ENCODE results near the gene INSRR. TPM values are rescaled to one million over a fixed set of nuclear protein-coding genes. Genes with fewer than 3 reads are reported as not detected.

Gene INSRR
- total and polyA plus RNA-seq, 9 donors: 0.02 to 0.15 TPM; not detected in 7

DNA sequence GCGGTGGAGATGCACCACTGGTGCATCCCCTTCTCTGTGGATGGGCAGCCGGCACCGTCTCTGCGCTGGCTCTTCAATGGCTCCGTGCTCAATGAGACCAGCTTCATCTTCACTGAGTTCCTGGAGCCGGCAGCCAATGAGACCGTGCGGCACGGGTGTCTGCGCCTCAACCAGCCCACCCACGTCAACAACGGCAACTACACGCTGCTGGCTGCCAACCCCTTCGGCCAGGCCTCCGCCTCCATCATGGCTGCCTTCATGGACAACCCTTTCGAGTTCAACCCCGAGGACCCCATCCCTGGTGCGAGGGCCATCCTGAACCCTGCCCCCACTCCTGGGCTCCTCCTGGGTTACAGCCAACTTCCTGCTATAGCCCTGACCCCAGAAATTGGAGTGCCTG, 14.7 kb upstream of the INSRR start:
- H3K4me3 ChIP-seq: no peak overlapping the region
- H3K9me3 ChIP-seq: no peaks in the 10 kb centered on the region
- H3K27me3 ChIP-seq: no peaks in the 10 kb centered on the region
- TF ChIP-seq, protein P1, sequence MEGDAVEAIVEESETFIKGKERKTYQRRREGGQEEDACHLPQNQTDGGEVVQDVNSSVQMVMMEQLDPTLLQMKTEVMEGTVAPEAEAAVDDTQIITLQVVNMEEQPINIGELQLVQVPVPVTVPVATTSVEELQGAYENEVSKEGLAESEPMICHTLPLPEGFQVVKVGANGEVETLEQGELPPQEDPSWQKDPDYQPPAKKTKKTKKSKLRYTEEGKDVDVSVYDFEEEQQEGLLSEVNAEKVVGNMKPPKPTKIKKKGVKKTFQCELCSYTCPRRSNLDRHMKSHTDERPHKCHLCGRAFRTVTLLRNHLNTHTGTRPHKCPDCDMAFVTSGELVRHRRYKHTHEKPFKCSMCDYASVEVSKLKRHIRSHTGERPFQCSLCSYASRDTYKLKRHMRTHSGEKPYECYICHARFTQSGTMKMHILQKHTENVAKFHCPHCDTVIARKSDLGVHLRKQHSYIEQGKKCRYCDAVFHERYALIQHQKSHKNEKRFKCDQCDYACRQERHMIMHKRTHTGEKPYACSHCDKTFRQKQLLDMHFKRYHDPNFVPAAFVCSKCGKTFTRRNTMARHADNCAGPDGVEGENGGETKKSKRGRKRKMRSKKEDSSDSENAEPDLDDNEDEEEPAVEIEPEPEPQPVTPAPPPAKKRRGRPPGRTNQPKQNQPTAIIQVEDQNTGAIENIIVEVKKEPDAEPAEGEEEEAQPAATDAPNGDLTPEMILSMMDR (IDR thresholded peaks at IDR 0.05): no peak
- TF ChIP-seq POLR2A (IDR thresholded peaks at IDR 0.05): no peak
- TF ChIP-seq EP300 (IDR thresholded peaks at IDR 0.05): no peak
- DNase-seq: no peak
- H3K27ac ChIP-seq: no peak overlapping the region
- H3K4me1 ChIP-seq (ENCODE audit: insufficient read depth): peaks cover 4% of the 10 kb centered on the region
- H3K36me3 ChIP-seq: no peaks in the 10 kb centered on the region
- WGBS, 3 donors: 66 to 86% (median 83%) methylated on average over 13 to 18 of the region's 18 CpGs
- intact Hi-C loops (cut with DNase I): no loop called here

DNA sequence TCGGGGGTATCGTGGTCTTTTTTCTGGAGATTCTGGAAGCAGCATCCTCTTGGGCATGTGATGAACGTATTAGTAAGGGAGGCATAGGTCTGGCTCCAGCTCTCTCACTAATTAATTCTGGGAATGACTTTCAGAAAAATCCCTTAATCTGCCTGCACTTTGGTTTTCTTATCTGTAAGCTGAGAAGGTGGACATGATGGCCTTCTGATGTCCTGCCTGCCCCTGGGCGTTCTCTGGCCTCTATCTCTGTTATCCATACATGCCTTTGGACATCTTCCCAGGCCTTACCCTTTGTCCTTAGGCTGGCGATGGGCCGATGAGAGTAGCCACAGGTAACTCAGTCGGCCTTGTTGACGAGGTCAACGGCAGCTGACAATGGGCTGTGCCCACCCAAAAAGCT, 10.5 kb upstream of the INSRR start:
- DNase-seq: no peak
- TF ChIP-seq EP300 (IDR thresholded peaks at IDR 0.05) (no peak), POLR2A (IDR thresholded peaks at IDR 0.05) (no peak)
- TF ChIP-seq, protein P1 (IDR thresholded peaks at IDR 0.05): no peak
- H3K4me3 ChIP-seq: no peak overlapping the region
- H3K36me3 ChIP-seq: no peaks in the 10 kb centered on the region
- intact Hi-C loops (cut with DNase I): loop anchor here in 1 of 4 donors (10.0 kb wide), 1 partner anchor 175 kb away; no protein-coding TSS in a partner anchor
- peaks cover 4% of the 10 kb centered on the region for H3K4me1 ChIP-seq (ENCODE audit: insufficient read depth)
- no peak overlapping the region for H3K27ac ChIP-seq
- WGBS, 3 donors: 90 to 91% (median 90%) methylated on average over 9 of the region's 9 CpGs
- H3K9me3 ChIP-seq: no peaks in the 10 kb centered on the region
- H3K27me3 ChIP-seq: no peaks in the 10 kb centered on the region

DNA sequence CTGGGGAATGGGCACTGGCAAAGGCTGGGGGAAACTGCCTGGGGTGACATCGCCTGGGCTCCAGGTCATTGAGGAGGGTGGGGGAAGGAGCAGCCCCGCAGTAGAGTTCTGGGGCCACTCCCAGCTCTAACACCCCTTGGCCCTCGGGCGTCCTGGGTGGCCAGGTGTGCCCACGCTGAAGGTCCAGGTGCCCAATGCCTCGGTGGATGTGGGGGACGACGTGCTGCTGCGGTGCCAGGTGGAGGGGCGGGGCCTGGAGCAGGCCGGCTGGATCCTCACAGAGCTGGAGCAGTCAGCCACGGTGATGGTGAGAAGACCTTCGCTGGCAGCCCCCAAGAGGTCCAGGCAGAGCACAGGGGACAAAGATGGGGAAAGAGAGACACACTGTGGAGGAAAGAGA, 9.4 kb upstream of the INSRR start:
- intact Hi-C loops (cut with DNase I): loop anchor here in 1 of 4 donors (10.0 kb wide), 1 partner anchor 174 kb away; no protein-coding TSS in a partner anchor
- DNase-seq: no peak
- no peaks in the 10 kb centered on the region for H3K36me3 ChIP-seq
- H3K4me1 ChIP-seq (ENCODE audit: insufficient read depth): peaks cover 2% of the 10 kb centered on the region
- no peaks in the 10 kb centered on the region for H3K9me3 ChIP-seq
- no peak overlapping the region for H3K4me3 ChIP-seq
- 63 to 75% (median 67%) methylated on average over 13 of the region's 13 CpGs for WGBS, 3 donors
- TF ChIP-seq POLR2A (IDR thresholded peaks at IDR 0.05): no peak
- no peak for TF ChIP-seq EP300 (IDR thresholded peaks at IDR 0.05)
- TF ChIP-seq, protein P1 (IDR thresholded peaks at IDR 0.05): no peak
- H3K27ac ChIP-seq: no peak overlapping the region
- H3K27me3 ChIP-seq: no peaks in the 10 kb centered on the region

DNA sequence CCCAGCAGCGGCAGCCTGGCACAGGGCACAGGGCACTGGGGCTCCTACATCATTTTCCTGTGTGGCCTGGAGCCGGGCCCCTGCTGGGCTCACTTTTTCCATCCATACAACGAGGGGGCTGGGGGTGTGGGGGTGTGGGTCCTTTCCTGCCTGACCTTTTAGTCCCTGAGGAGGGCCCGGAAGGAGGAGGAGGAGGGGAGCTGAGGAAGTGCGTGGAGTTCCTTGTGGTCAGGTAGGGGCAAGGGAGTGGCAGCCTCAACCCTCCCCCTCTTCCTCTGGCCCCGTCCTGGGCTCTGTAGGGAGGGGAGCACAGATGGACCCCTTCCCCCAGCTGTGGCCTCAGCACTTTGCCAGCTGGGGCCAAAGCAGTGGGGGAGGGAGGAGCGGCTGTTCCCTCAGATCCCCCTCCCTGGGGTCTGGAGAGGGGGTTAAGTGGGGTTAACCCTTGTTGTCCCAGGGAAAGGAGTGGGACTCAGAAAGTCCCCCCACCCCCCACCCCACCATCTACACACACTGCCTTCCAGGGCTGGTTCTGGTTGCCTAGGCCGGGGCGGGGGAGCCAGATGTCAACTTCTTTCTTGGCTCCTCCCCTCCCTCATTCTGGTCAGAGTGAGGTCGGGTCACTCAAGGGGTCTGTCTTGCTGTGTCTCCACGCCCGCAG, 7.5 kb upstream of the INSRR start:
- no peak overlapping the region for H3K4me3 ChIP-seq
- intact Hi-C loops (cut with DNase I): loop anchor here in 1 of 4 donors (10.0 kb wide), 1 partner anchor 172 kb away; no protein-coding TSS in a partner anchor
- no peaks in the 10 kb centered on the region for H3K4me1 ChIP-seq (ENCODE audit: insufficient read depth)
- DNase-seq: no peak
- H3K9me3 ChIP-seq: no peaks in the 10 kb centered on the region
- no peak overlapping the region for H3K27ac ChIP-seq
- H3K27me3 ChIP-seq: peaks cover 6% of the 10 kb centered on the region
- no peaks in the 10 kb centered on the region for H3K36me3 ChIP-seq
- TF ChIP-seq EP300 (IDR thresholded peaks at IDR 0.05) (no peak), POLR2A (IDR thresholded peaks at IDR 0.05) (no peak)
- TF ChIP-seq, protein P1 (IDR thresholded peaks at IDR 0.05): no peak
- WGBS, 3 donors: 44 to 45% (median 44%) methylated on average over 12 of the region's 12 CpGs

Data from ovary (tissue), 9 donors.